GM18499 (cell line): ENCODE measurements around the gene PCDHB1.

Source experiments
- ATAC-seq: cut with Tn5 transposase; IDR thresholded peaks from one replicate; pipeline ENCODE4 v1.9.1; 2021; ENCODE audit warnings: moderate number of reproducible peaks; ENCODE audit not compliant: insufficient read depth, unreplicated experiment

PCDHB1 gene, protein sequence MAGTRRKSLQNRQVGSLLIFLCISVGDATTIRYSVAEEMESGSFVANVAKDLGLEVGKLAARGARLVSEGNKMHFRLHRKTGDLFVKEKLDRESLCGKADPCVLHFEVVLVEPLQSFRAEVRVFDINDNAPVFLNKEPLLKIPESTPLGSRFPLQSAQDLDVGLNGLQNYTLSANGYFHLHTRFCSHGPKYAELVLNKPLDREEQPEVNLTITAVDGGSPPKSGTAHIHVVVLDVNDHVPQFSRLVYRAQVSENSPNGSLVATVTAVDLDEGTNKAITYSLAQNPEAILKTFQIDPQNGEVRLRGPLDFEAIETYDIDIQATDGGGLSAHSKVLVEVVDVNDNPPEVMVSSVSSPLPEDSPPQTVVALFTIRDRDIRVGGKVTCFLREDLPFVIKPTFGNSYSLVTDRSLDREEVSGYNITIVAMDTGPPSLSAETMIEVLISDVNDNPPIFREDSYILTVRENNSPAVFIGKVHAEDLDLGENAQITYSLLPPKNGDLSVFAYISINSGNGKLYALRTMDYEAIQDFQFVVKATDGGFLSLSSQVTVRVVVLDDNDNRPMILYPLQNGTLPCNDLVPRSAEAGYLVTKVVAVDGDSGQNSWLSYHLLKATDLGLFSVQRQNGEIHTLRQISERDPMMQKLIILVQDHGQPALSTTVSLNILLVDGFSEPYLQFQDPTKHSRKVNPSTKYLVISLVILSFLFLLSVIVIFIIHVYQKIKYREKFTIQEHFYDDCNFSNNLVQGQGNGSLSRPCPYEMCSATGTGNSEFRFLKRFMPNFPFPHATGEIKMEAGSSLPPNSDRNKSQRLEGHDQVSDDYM

DNA sequence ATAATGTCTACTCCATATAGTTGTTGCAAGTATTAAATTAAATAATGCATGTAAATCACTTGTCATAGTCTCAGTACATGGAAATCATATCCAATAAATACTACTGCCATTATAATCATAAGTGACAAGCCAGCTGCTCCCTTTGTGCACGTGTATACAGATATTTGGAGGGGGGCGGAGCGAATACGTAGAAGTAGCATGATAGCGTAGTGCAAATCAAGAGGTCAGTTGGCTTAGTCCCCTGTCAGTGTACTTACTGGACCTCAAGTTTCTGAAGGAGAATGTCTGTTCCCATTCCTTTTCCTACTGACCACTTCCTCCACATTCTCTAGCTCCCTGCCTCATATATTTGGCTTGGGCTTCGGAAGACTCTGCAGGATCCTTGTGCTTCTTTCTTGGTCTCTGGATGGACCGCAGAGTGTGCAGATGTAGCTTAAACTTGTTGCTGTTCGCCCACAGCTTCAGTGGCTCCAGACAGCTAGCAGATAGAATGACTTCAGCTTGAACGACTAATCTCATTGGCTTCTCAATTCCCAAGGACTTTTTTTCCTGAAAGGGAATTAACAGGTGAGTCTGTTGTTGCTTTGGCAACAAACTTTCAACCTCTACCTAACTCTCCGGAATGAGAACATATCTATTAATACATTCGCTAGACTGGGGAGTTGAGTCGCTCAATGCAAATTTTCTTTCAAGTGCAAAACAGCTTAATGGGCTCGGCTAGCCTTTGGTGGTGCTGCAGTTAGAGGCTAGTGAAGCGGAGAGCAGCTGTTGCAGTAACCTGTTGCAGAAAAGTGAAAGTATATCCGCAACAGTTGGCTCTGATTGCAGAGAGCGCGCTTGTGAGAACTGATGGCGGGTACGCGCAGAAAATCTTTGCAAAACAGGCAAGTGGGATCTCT is at the start of gene PCDHB1:
Gene PCDHB1 (plus strand): TSS at position 753 of the 899 bp plus-strand sequence. CDS start 97 bp downstream, at position 850.
- no peak for ATAC-seq

DNA sequence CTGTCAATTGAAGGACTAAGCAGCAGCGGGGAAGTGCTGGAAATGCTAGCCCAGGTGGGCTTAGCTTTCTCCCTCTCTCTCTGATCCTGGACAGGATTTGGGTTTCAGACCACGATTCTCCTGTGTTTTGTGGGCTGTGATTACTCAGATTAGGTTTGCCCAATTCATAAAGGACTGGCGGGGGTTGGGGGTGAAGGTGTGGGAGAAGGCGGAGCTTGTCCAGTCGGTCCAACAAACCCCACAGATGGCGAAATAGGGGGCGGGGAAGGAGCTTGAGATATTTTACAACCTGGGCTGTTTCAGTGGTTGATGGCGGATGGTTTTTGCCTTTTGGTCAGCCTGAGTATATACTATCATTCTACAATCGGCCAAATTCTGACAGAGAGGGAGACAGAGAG is 49.7 kb upstream of the PCDHB1 start:
- no peak for ATAC-seq

DNA sequence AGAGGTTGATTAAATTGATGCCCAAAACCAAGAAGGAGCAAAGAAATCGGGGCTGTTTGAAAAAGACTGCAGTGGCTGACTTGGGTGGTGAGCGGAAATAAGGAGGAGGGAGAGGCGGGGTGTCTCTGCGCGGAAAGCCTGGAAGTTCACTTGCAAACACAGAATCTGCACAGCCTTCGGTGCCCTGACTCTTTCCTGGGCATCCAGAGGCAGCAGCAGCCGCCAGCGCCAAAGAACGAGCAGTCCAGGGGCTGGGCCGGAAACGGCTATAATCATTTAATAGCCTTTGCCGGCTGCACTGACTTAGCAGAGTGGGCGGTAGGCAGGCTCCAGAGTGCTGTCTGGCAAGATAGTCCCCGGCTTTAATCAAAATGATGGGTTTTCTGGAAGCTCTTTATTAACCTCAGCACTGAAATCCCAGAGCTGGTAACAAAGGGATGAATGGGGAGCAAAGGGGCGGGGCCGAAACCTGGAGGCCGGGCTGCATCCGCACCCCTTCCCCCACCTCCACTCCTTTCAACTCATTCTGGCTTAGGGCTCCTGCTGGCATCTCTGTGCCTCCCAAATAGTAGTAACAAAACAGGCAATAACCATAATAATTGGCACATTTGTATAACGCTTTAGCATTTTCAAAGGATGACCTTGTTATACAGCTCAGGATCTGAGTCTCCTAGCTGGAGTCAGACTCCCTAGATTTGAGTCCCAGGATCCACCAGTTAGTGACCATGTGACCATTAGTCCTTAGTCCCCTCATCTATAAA is 49.1 kb upstream of the PCDHB1 start:
- ATAC-seq = no peak

DNA sequence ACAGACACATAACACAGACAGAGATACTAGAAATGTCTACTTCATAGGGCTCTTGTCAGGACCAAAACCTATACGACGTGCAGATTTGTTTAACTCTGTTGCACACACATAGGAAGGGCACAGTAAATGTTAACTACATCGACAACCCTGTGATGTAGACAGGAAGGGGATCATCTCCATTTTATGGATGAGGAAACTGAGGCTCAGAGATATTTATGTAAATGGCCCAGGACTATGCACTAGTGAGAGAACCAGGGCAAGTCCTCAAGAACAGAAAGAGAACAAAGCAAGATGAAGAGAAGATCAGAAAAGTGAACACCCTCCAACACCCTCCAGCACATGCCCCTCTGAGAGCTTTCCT is 48.6 kb upstream of the PCDHB1 start:
- ATAC-seq = no peak

DNA sequence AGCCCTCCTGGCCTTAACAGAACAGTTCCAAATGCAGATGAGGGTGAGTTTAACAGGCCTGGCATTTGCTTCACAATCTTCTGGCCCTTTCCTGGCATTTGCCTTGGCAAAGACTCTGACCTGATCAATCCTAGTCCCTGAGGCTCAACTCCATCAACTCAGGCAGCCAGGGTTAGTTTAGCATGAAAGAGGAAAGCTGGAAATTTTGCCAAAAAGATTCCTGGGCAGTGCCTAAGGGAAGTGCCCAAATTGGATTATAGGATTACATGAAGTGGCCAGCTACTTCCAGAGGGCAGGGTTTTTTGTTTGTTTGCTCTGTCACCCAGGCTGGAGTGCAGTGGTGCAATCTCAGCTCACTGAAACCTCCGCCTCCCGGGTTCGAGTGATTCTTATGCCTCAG is 48.1 kb upstream of the PCDHB1 start:
- ATAC-seq = no peak

DNA sequence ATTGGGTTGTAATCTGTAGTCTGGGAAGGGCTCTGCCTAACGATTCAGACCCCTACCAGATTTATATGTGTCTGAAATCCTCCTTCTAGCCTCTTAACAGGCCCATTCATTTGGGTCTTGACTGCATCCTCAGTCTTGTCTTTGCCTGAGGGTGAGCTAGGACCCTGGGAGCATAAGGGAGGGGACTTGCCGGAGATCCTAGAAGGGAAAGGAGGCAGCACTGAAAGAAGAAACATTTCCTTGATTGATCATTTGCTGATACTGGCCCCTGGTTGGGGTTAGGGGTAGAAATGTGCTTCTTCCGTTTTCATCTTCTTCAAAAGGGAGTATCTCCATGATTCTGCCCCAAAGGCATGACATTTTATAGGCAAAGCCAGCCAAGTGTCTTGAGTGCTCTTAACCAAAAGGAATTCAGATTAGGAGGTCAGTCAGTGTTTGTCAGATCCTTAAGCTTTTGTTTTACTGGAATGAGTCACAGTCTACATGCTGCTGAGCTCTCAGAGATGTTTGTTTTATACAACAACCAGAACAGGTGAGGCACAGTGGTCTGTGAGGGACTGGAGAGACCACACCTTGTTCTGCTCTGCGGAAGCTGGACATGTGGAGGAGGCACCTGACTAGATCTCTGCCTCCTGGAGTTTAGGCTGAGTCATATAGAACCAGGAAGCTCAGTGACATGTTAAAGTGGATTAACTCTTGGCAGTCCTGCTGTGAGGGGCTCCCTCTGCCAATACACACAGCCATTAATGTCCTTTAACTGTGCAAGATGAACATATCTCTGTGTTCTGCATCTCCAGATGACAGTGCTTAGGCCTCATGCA is 47.2 kb upstream of the PCDHB1 start:
- no peak for ATAC-seq

DNA sequence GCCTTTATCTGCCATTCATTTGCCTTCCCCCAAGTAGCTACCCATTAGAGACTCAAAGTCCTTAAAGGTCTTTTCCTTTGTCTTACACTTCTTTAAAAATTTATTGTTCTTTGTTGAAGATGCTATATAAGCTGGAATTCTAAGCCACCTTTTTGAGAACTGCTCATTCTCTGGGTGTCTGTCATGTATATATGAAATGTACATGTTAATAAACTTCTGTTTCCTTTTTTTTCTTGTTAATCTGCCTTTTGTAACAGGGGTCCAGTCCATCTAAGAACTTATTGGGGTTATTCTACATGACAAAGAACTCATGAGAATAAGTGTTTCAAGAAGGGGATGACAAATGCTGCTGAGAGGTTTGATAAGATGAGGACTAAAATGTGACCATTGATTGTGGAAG is 43.4 kb upstream of the PCDHB1 start:
- ATAC-seq = no peak

DNA sequence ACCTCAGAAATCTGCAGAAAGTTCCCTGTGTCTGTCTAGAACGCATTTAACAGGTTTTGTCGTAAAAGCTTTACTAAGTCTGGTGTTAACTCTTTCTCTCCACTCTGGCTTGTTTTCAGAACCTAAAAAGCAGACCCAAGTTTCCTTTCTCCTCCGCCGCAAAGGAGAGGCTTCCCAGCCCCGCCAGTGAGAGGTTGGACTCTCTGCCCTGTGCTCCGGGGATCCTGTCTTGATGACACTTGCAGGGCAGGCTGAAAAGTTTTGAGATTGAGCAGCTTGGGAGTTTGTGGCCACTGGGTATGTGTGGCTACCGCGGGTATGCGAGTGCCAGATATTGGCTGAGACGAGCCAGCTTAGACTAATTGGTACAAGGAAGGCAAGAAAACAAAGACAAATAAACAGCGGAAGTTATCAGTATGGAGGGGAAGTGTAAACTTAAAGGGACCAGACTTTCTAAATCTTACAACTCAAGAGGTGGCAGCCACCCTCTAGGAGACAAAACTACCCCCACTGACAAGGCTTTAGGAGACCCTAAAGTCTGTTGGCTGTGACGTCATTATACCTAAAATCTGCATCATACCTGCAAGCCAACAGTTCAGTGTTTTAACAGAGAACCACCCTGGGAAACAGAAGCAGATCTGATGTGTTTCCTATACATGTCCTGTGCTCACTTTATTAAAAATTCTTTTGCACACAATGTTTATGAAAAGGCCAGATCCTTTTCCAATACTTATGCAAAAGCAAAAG is 41.0 kb upstream of the PCDHB1 start:
- no peak for ATAC-seq

DNA sequence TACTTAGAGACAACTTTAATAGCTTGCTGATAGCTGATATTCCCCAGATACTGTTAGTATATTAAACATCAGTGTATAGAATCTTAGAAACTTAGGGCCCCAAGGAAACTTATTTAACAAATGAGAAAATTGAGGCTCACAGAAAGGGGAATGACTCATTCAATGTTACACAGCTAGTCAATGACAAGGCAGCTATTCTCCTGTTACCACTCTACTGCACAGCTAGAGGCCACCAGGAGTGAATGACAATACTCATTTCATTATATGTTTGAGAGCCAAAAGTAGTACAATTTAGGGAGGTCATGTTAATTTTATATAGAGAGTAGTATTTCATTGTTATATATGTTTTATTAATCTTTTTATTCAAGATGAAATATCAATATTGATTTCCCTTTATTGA is 33.2 kb upstream of the PCDHB1 start:
- ATAC-seq = no peak

DNA sequence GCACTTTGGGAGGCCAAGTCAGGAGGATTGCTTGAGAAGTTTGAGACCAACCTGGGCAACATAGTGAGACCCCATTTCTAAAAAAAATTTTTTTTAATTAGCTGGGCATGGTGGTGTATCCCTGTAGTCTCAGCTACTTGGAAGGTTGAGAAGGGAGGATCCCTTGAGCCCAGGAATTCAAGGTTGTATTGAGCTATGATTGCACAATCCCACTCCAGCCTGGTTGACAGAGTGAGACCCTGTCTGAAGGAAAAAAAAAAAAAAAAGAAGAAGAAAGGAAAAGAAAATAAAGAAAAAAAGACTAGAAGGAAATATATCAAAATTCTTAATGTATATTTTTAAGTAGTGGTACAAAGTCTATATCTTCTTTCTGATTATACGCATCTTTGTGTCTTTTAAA is 28.8 kb upstream of the PCDHB1 start:
- ATAC-seq = no peak

DNA sequence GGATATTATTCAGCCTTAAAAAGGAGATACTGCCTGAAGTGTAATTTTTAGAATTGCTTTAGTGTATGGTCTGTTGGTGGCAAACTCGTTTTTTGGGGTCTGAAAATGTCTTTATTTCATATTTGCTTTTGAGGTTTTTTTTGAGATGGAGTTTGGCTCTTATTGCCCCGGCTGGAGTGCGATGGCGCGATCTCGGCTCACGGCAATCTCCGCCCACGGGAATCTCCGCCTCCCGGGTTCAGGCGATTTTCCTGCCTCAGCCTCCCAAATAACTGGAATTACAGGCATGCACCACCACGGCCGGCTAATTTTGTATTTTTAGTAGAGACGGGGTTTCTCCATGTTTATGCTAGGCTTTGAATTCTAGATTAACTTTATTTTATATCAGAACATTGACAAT is 20.2 kb upstream of the PCDHB1 start:
- no peak for ATAC-seq

DNA sequence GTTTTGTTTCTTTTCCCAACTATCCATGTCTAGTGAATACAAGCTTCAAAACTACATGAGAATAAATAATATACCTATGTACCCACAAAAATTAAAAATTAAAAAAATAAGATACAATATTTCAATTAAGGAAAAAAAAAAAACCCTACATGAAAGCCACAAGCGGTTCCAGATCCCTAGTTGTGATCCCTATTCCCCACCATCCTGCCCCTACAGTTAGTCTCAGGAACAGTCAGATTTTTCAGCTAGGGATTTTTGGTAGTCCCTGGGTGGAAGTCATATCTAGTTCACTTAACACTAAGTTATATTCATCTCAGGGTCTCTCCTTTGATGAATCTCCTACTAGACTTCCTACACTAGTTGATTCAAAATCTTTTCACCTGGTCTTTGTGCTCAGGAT is 18.5 kb upstream of the PCDHB1 start:
- no peak for ATAC-seq

DNA sequence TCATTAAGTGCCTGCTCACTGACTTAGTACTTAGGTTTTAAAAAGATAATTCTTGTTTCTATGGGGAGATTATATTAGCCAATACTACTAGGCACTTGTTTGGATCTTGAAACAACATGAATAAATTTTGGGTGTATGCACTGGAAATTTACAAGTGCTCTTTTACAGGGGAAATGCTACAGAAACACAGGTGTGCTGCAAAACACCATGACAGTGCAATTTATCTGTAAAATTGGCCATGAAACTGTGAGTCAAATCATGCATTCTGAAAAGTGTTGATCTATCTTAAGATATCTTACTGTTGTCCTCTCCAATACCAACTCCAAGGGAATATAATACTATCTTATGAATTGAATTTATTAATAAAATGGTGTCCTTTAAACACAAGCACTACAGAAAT is 12.1 kb upstream of the PCDHB1 start:
- no peak for ATAC-seq

DNA sequence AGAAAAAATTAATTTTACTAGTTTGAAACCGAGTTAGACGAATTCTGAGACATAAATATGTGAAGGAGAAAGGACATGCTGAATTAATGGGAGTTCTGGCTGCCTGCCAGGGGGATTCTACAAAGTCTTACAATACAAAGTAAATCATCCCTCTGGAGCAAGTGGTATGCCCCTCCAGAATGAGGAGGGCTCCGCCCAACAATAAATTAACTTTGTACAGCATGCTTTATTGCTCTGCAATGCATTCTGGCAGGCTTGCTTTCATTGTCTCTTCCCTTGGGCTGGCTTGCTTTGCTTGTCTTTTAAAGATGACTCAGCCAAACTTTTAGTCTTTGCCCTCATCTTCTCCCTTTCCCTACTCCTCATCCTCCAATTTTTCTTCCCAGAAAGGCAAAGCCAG is 11.7 kb upstream of the PCDHB1 start:
- ATAC-seq = no peak

DNA sequence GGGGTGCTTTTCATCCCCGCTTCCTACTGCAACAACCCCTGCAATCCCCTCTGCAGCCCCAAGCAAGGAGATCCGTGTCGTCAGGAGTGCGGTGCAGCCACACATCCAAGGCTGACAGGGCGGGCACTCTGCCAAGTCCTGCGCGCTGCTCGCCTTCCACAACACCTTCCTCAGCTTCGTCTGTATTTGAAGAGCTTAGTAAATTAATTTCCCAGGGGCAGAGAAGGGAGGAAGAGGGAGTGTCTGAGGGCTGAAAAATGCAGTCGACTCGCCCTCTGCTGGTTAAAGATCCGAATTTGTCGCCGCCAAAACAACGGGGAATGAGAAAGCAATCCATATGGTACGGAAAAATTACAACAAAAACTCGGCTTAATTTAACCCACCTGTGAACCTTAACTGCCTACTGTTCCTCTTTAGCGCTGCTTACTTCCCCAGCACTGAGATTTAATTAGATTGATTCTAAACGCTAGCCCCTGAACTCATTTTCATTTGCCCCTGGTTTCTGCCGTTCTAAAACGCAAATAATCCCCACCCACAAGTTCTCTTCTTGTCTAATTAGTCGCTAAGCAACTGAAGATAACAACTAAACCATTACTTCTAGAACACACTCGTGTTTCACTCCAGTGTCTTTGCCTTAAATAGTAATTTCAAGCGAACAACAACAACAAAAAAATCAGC is 10.9 kb upstream of the PCDHB1 start:
- no peak for ATAC-seq

DNA sequence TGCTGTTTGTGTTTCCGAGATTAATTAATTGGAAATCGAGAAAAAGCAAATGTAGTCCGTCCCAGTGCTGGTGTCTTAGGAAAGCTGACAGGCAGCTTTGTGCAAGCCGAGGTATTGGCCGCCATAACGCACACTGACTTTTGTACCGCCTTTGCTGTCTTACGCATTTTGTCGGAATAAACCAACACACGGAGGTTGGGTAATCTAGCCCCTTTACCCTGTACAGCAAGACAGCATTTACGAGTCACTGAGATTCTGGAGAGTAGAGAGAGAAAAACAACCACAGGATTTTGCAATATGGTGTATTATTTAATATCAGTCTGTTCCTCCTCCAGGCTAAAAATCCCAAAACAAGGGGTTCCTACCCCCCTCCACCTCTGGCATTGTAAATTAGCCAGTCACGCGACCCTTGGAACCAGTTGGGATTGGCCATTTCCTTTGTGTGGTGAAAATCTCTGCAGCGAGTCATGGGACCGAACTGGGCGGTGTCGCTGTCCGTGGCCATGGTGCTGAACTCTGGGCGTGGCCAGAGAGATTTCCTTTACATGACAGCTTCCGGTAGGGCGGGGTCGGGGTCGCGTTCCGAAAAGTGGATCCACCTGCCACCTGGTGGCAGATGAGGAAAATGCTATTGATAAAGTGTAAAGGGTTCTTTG is 10.3 kb upstream of the PCDHB1 start:
- ATAC-seq = peak; percentile 55

DNA sequence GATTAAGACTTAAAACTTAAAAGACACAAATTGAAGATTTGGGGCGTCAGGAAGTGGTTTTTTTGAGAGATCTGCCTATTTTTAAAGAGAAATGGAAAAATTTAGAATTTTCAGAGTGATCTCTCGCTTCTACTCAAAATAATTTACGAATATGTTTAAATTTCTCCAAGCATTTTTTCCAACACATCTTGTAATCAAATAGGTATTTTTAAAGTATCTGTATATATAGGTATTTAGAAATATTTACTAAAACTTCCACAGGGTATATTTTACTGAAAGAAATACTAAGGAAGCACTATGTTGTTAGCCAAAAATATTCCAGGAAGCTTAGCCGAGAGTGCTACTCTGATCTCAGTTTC is 9.8 kb upstream of the PCDHB1 start:
- no peak for ATAC-seq

DNA sequence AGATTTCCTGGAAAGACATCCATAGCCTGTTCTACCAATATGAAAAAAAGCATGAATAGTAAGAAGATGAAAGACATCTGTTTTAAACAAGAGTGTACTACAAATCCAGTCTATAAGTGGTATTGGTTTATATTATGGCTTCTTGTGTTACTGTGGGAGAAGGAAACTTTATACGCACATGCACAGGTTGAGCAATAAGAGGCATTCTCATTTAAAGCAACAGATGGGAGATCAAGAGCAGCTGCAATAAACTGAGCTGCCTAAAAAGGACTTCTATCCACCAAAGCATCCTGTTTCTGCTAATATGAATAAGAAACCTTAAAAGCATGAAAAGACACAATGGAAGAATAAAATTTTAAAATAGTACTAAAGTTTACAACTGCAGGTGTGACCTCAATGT is 8.6 kb upstream of the PCDHB1 start:
- no peak for ATAC-seq
